Measurements from ENCODE around the gene YY1AP1. TPM values are rescaled to one million over a fixed set of nuclear protein-coding genes. Genes with fewer than 3 reads are reported as not detected.
"Not testable (repeated sequence)": the region's sequence is repeated elsewhere in the genome, so short reads cannot be mapped to it uniquely, and the experiment has no call there.

Gene YY1AP1
- polyA plus RNA-seq, 3 donors, result 14.0 to 93.4 (median 24.3) TPM

GRCh38 chr1:155703216-155703615 lies 14.6 kb upstream of the YY1AP1 start:
- intact Hi-C loops (cut with micrococcal nuclease), result no loop called here

GRCh38 chr1:155701675-155702074 lies 13.1 kb upstream of the YY1AP1 start:
- intact Hi-C loops (cut with micrococcal nuclease); H3K4me1 Mint-ChIP-seq; H3K27me3 Mint-ChIP-seq (ENCODE audit: low read depth in 3 of 3); H3K4me2 ChIP-seq (replicated peaks; ENCODE audit: extremely low read depth, low read length, poor library complexity, severe bottlenecking); H3K27me3 ChIP-seq (ENCODE audit: control insufficient read depth in 2 of 2, insufficient read depth in 2 of 2, low read length in 2 of 2); H3K27ac ChIP-seq (ENCODE audit: low read depth in 1 of 2, low read length in 2 of 2); H3K9me3 ChIP-seq (replicated peaks in 1 of 2; ENCODE audit: control insufficient read depth in 1 of 2, insufficient read depth in 1 of 2, low read length in 2 of 2); H2AFZ ChIP-seq (ENCODE audit: insufficient read depth, low read depth, low read length, poor library complexity, severe bottlenecking); H3K9me3 Mint-ChIP-seq; H3K36me3 ChIP-seq (replicated peaks in 1 of 2; ENCODE audit: control insufficient read depth in 1 of 2, insufficient read depth in 2 of 2, low read length in 2 of 2); H3K4me1 ChIP-seq (ENCODE audit: control insufficient read depth in 1 of 2, insufficient read depth in 2 of 2, low read length in 2 of 2); H3K9ac ChIP-seq (ENCODE audit: insufficient read depth, low read length, poor library complexity, severe bottlenecking); H3K4me3 ChIP-seq (replicated peaks in 1 of 3; ENCODE audit: low read depth in 2 of 3, low read length in 3 of 3): not testable (repeated sequence)
- Mint-ChIP-seq H3K36me3 (peaks cover 2 to 12% of the 10 kb centered on the region in 2 donors), H3K27ac (peak overlapping the region in 4 of 7 donors; percentile 58 to 83 (median 76)), H3K4me3 (peak overlapping the region in 1 of 2 donors; percentile 42)
- WGBS (ENCODE audit: insufficient coverage), result no CpG with 5 or more reads among the region's 2 CpGs
- DNase-seq, result peak in 1 of 3 donors; percentile 31
- Histone ChIP-seq H4K20me1 (ENCODE audit: insufficient read depth, low read length) (peaks cover 26% of the 10 kb centered on the region), H3K79me2 (ENCODE audit: insufficient read depth, low read length) (peaks cover 72% of the 10 kb centered on the region)

More at GRCh38 chr1:155703216-155703615, 14.6 kb upstream of the YY1AP1 start:
- peaks cover 70% of the 10 kb centered on the region for H3K79me2 ChIP-seq (ENCODE audit: insufficient read depth, low read length)
- H3K4me2 ChIP-seq (replicated peaks; ENCODE audit: extremely low read depth, low read length, poor library complexity, severe bottlenecking), result no peak overlapping the region
- H3K27ac Mint-ChIP-seq, result peak overlapping the region in 1 of 7 donors; percentile 66
- H4K20me1 ChIP-seq (ENCODE audit: insufficient read depth, low read length), result peaks cover 23% of the 10 kb centered on the region
- no peak overlapping the region for H3K27ac ChIP-seq (ENCODE audit: low read depth in 1 of 2, low read length in 2 of 2)
- DNase-seq, result no peak
- no peak overlapping the region for H3K9ac ChIP-seq (ENCODE audit: insufficient read depth, low read length, poor library complexity, severe bottlenecking)
- TF ChIP-seq CTCF (IDR thresholded peaks at IDR 0.05), result no peak
- H3K9me3 ChIP-seq (replicated peaks in 1 of 2; ENCODE audit: control insufficient read depth in 1 of 2, insufficient read depth in 1 of 2, low read length in 2 of 2), result no peaks in the 10 kb centered on the region
- H3K36me3 ChIP-seq (replicated peaks in 1 of 2; ENCODE audit: control insufficient read depth in 1 of 2, insufficient read depth in 2 of 2, low read length in 2 of 2), result no peaks in the 10 kb centered on the region
- H3K4me3 Mint-ChIP-seq, result no peak overlapping the region
- H2AFZ ChIP-seq (ENCODE audit: insufficient read depth, low read depth, low read length, poor library complexity, severe bottlenecking), result no peak overlapping the region
- no peak overlapping the region for H3K4me3 ChIP-seq (replicated peaks in 1 of 3; ENCODE audit: low read depth in 2 of 3, low read length in 3 of 3)
- peaks cover 0 to 4% (median 0%) of the 10 kb centered on the region in 3 donors for H3K27me3 Mint-ChIP-seq (ENCODE audit: low read depth in 3 of 3)
- no peaks in the 10 kb centered on the region for H3K27me3 ChIP-seq (ENCODE audit: control insufficient read depth in 2 of 2, insufficient read depth in 2 of 2, low read length in 2 of 2)
- H3K4me1 ChIP-seq (ENCODE audit: control insufficient read depth in 1 of 2, insufficient read depth in 2 of 2, low read length in 2 of 2), result peaks cover 0 to 4% of the 10 kb centered on the region in 2 donors
- 100% methylated on average over 2 of the region's 6 CpGs for WGBS (ENCODE audit: insufficient coverage)
- peaks cover 6% of the 10 kb centered on the region for H3K4me1 Mint-ChIP-seq
- peaks cover 2 to 6% of the 10 kb centered on the region in 2 donors for H3K36me3 Mint-ChIP-seq
- no peaks in the 10 kb centered on the region for H3K9me3 Mint-ChIP-seq

- WGBS (ENCODE audit: insufficient coverage), result 100% methylated on average over 3 of the region's 4 CpGs
- H3K27me3 Mint-ChIP-seq (ENCODE audit: low read depth in 3 of 3); H3K4me1 ChIP-seq (ENCODE audit: control insufficient read depth in 1 of 2, insufficient read depth in 2 of 2, low read length in 2 of 2); H3K9ac ChIP-seq (ENCODE audit: insufficient read depth, low read length, poor library complexity, severe bottlenecking); H3K27ac ChIP-seq (ENCODE audit: low read depth in 1 of 2, low read length in 2 of 2); H3K4me1 Mint-ChIP-seq; H3K4me3 Mint-ChIP-seq; H3K9me3 ChIP-seq (replicated peaks in 1 of 2; ENCODE audit: control insufficient read depth in 1 of 2, insufficient read depth in 1 of 2, low read length in 2 of 2); H3K9me3 Mint-ChIP-seq; H3K36me3 Mint-ChIP-seq; DNase-seq; H3K4me2 ChIP-seq (replicated peaks; ENCODE audit: extremely low read depth, low read length, poor library complexity, severe bottlenecking); H3K4me3 ChIP-seq (replicated peaks in 1 of 3; ENCODE audit: low read depth in 2 of 3, low read length in 3 of 3); H3K36me3 ChIP-seq (replicated peaks in 1 of 2; ENCODE audit: control insufficient read depth in 1 of 2, insufficient read depth in 2 of 2, low read length in 2 of 2); H3K27me3 ChIP-seq (ENCODE audit: control insufficient read depth in 2 of 2, insufficient read depth in 2 of 2, low read length in 2 of 2); H2AFZ ChIP-seq (ENCODE audit: insufficient read depth, low read depth, low read length, poor library complexity, severe bottlenecking); intact Hi-C loops (cut with micrococcal nuclease): not testable (repeated sequence)
- Histone ChIP-seq H4K20me1 (ENCODE audit: insufficient read depth, low read length) (peaks cover 42% of the 10 kb centered on the region), H3K79me2 (ENCODE audit: insufficient read depth, low read length) (peaks cover 78% of the 10 kb centered on the region)
- peak overlapping the region in 1 of 7 donors; percentile 5 for H3K27ac Mint-ChIP-seq
Measured at GRCh38 chr1:155699062-155699461, 10.5 kb upstream of the YY1AP1 start.

Measured in CD14-positive monocyte (primary cell).